Esophagus muscularis mucosa (tissue), 4 donors: ENCODE data around the gene MTMR12.

Source experiments
- EP300 ChIP-seq: sonication (generic); formaldehyde crosslinking; IDR thresholded peaks from one replicate; pipeline ENCODE4 v1.6.1; 2017; ENCODE audit warnings: antibody characterized with exemption
- POLR2A ChIP-seq: fragments of 450-650 bp; IDR thresholded peaks from one replicate; pipeline ENCODE4 v1.6.1; 2017; ENCODE audit warnings: antibody characterized with exemption, moderate library complexity, mild to moderate bottlenecking, low read depth
- POLR2AphosphoS5 ChIP-seq, 2 donors: sonication (generic); formaldehyde crosslinking; IDR thresholded peaks; one replicate each; pipeline ENCODE4 v1.6.1; 2017; ENCODE audit warnings: antibody characterized with exemption in 2 of 2
- TF ChIP-seq, protein P1 (sequence below), 3 experiments: fragments of 200-600 bp in 2 of 3; fragments of 450-650 bp in 1 of 3; sonication (generic) in 2 of 3; IDR thresholded peaks; one replicate each; pipeline ENCODE4 v1.5.1; 2017 to 2019; ENCODE audit warnings: antibody characterized with exemption in 3 of 3, mild to moderate bottlenecking in 2 of 3, moderate library complexity in 1 of 3

DNA sequence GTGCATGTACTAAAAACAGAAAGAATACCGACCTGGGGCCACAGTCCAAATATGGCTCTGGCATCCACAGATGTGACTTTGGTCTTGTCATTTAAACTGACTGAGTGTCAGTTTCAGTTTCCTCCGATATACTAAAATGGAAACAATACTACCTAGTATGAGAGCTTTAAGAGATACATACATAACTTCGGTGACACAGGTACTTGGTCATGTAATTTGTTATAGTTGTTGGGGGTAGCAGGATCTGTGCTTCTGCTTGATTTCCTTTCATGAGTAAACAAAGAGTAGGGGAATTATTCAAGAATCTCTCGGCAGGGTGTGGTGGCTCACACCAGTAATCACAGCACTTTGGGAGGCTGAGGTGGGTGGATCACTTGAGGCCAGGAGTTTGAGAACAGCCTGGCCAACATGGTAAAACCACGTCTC is 32.1 kb downstream of the MTMR12 start:
- no peak for TF ChIP-seq POLR2A
- TF ChIP-seq, protein P1, sequence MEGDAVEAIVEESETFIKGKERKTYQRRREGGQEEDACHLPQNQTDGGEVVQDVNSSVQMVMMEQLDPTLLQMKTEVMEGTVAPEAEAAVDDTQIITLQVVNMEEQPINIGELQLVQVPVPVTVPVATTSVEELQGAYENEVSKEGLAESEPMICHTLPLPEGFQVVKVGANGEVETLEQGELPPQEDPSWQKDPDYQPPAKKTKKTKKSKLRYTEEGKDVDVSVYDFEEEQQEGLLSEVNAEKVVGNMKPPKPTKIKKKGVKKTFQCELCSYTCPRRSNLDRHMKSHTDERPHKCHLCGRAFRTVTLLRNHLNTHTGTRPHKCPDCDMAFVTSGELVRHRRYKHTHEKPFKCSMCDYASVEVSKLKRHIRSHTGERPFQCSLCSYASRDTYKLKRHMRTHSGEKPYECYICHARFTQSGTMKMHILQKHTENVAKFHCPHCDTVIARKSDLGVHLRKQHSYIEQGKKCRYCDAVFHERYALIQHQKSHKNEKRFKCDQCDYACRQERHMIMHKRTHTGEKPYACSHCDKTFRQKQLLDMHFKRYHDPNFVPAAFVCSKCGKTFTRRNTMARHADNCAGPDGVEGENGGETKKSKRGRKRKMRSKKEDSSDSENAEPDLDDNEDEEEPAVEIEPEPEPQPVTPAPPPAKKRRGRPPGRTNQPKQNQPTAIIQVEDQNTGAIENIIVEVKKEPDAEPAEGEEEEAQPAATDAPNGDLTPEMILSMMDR (IDR thresholded peaks at IDR 0.05) = no peak
- no peak for TF ChIP-seq EP300
- TF ChIP-seq POLR2AphosphoS5 (IDR thresholded peaks at IDR 0.05) = no peak
